GM12874 (cell line): ENCODE data around the gene ITGA2.
A peak's percentile ranks its signal among the peaks of the same experiment; 100 is the strongest.

ENCODE experiments used
- TF ChIP-seq, protein P1 (sequence below): IDR thresholded peaks from 2 replicates; pipeline ENCODE4 v1.5.1; 2011; ENCODE audit warnings: low read depth, mild to moderate bottlenecking, control low read depth, low read length, moderate library complexity; ENCODE audit not compliant: insufficient read depth

ITGA2 gene

DNA sequence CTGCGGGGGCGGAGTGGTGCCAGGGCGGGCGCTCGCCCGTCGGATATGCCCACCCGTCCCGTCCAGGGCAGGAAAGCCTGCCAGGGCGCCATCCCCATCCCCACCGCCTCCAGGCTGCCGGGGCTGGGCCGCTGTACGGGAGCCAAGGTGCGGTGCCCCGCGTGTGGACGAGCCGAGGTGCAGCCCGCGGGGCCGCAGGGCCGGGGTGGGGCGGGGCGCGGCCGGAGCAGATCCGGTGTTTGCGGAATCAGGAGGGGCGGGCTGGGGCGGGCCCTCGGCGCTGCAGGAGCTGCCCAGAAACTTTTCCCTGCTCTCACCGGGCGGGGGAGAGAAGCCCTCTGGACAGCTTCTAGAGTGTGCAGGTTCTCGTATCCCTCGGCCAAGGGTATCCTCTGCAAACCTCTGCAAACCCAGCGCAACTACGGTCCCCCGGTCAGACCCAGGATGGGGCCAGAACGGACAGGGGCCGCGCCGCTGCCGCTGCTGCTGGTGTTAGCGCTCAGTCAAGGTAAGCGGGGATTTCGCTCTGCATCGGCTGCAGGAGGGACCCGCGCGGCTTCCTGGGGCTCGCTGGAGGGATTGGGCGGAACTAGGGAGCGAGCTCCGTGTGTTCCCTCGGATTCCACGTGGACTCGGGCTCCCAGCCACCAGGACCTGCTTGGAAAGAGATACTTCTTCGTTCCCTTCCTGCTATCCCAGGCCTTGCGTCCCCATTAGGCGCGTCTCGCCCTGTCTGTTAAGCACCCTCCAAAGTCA, at the start of gene ITGA2:
Gene ITGA2 (plus strand): TSS at position 328 of the 756 bp plus-strand sequence. CDS start 117 bp downstream, at position 445.
- TF ChIP-seq, protein P1, sequence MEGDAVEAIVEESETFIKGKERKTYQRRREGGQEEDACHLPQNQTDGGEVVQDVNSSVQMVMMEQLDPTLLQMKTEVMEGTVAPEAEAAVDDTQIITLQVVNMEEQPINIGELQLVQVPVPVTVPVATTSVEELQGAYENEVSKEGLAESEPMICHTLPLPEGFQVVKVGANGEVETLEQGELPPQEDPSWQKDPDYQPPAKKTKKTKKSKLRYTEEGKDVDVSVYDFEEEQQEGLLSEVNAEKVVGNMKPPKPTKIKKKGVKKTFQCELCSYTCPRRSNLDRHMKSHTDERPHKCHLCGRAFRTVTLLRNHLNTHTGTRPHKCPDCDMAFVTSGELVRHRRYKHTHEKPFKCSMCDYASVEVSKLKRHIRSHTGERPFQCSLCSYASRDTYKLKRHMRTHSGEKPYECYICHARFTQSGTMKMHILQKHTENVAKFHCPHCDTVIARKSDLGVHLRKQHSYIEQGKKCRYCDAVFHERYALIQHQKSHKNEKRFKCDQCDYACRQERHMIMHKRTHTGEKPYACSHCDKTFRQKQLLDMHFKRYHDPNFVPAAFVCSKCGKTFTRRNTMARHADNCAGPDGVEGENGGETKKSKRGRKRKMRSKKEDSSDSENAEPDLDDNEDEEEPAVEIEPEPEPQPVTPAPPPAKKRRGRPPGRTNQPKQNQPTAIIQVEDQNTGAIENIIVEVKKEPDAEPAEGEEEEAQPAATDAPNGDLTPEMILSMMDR: no peak

DNA sequence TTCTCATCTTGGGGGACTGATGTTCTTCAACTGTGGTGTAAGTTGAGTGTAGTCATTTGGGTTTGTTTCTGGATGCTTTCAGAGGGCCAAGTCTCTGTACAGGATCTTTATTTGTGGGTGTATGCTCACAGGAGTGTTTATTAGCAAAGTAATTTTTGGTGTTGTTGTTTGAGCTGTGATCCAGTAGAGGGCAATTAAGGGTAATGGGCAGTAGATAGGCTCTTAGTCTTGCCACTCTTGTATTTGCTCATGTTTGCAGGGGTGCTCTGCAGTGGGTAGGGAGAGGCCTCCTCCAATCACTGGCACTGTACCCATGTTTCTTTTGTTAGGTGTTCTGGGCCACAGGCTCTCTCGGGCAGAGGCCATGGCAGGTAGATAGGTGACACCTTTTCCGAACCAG, 45.9 kb upstream of the ITGA2 start:
- TF ChIP-seq, protein P1: 0 out of 2 replicates have a peak, but pooled peaks have one; percentile 23

DNA sequence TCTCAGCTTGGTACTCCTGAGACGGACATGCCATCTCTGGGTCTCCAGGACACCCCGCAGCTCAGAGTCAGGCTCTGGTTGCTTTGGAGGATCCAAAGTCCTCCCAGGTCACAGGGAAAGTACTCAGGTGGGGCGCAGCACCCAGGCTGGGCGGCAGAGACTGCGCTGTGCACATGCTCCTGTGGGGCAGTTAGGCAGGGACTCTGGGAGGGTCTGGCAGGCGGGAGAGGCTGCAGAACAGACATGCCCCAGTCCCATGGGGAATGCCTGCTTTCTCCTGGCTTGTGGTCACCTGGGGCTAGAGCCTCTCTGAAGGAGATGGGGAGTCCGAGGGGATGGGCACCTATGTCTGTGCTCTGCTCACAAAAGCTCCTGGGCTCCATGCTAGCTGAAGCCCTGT, 45.3 kb upstream of the ITGA2 start:
- TF ChIP-seq, protein P1: no peak

DNA sequence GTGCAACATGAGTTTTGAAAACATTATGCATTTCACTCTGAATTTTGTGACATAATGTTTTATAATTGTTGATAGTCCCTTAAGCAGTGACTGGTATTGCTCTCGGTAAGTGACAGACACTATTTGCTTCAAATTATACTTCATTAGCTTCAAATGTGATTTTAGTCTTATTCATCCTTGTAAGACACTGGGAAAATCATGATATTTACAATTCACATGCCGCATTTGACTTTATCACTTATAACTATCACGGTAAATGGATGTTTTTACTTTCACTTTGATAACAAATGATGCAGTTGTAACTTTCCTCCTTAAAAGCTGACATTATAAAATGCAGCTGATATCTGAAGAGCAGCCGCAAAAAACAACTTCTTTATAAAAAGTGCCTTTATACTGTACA, 44.1 kb upstream of the ITGA2 start:
- TF ChIP-seq, protein P1: no peak

DNA sequence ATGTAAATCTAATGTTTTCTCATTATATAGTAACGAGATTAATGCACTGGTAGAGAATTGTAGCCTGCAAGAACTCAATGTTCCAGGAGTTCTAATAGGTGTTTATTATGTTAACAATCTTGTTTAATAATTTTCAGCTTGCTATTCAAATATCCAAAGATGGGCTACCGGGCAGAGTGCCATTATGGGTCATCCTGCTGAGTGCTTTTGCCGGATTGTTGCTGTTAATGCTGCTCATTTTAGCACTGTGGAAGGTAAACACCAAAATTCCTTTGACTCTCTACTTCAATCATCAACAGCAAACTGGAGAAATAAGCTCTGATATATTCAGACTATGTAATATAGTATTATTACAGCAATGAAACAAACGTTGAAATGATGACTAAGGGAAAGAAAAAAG, 41.9 kb upstream of the ITGA2 start:
- TF ChIP-seq, protein P1: no peak

DNA sequence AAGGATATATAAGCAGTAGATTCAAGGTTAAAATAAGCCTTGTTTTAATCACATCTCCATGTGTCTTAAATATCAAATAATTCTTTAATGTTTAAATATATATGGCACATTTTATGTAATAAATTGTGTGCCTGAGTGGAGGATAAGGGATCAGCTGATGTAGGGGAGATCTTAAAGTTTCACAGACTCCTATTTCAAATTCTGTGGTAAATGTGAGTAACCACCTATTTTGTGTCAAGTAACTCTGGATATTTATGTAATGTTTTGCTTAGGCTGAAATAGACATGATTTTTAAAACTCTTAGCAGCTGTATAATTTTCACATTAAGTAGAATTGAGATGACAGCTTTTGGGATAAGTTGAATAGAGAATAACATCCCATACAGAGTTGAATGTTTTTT, 41.3 kb upstream of the ITGA2 start:
- TF ChIP-seq, protein P1: no peak

DNA sequence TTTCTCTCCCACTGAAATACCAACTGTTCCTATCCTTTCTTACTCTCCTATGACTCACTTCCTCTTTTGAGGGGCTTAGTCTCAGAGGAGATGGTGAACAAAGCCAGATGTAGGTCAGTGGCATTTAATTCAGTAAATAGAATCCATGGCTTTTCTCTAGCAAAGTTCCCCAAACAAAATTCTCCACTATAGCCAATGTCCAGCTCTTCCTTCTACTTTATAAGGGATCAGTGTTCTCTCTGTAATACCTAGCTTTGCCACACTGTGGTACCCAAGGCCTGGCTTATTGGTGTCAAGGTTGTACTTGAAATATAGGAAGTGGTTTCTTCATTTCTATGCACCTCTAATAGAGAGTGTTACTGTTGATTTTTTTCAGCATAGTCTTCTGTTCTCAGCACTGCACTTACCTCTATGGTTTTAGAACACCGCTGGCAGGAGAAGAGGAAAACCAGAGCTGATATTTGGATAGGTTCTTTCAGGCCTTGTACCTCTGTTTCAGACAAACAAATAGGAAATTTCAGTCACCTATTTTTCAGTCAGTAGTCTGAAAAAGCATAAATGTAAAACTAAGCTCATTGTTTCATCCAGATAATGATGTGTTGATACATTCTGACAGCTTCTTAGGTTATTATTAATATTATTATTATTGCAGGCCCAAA, 40.6 kb upstream of the ITGA2 start:
- TF ChIP-seq, protein P1: peak; percentile 63
